Body of pancreas (tissue), 4 donors: ENCODE results near the gene NANOS3. TPM values are rescaled to one million over a fixed set of nuclear protein-coding genes. Genes with fewer than 3 reads are reported as not detected.

Source experiments
- ATAC-seq: fragments of 150-250 bp; one replicate; pipeline ENCODE4 v1.9.1; 2016
- DNase-seq, 4 donors: peaks; one replicate each; pipeline ENCODE4 v3.0.0-alpha.2; 2019
- H3K27ac ChIP-seq, 4 donors: fragments of 200-600 bp; sonication (generic); 1 replicate in 3 of 4; 2 replicates in 1 of 4; pipeline versions ENCODE4 v1.5.1 to v1.6.1; 2016 to 2019; ENCODE audit warnings: mild to moderate bottlenecking in 1 of 4, mixed read lengths in 1 of 4, moderate library complexity in 1 of 4
- H3K27me3 ChIP-seq, 2 donors: fragments of 200-600 bp; sonication (generic); one replicate each; pipeline ENCODE4 v1.6.0; 2016; ENCODE audit warnings: mild to moderate bottlenecking in 1 of 2
- H3K36me3 ChIP-seq, 2 donors: fragments of 200-600 bp; sonication (generic); replicated peaks in 1 of 2; 2 replicates each; pipeline ENCODE4 v1.5.1; 2016; ENCODE audit warnings: low read depth in 2 of 2; ENCODE audit not compliant: insufficient read depth in 1 of 2
- H3K4me1 ChIP-seq: fragments of 200-600 bp; sonication (generic); one replicate; pipeline ENCODE4 v1.6.0; 2016
- H3K4me3 ChIP-seq, 2 donors: fragments of 200-600 bp; sonication (generic); 1 replicate in 1 of 2; 2 replicates in 1 of 2; pipeline ENCODE4 v1.5.1; 2016 to 2019
- H3K9me3 ChIP-seq, 3 donors: fragments of 200-600 bp; sonication (generic); 1 replicate in 2 of 3; 2 replicates in 1 of 3; pipeline ENCODE4 v1.5.1; 2016
- CTCF ChIP-seq, 7 experiments: fragments of 450-650 bp in 4 of 7; fragments of 200-600 bp in 3 of 7; sonication (generic) in 3 of 7; IDR thresholded peaks; one replicate each; pipeline ENCODE4 v1.5.1; 2016 to 2019; ENCODE audit warnings: antibody characterized with exemption in 7 of 7
- POLR2A ChIP-seq, 3 donors: fragments of 450-650 bp; IDR thresholded peaks; one replicate each; pipeline ENCODE4 v1.6.1; 2016; ENCODE audit warnings: antibody characterized with exemption in 3 of 3, mild to moderate bottlenecking in 2 of 3
- WGBS, 2 donors: methylation state at CpG; one replicate each; pipeline ENCODE4 v1.1.5; 2017; 5-methylcytosine and 5-hydroxymethylcytosine counted together
- intact Hi-C: fragments of 100-400 bp; cut with DNase I; formaldehyde crosslinking; loops from one replicate; pipeline ENCODE4 v1.15.1; 2023
- total RNA-seq, 2 donors: library from RNA; depleted of rRNA; stranded (reverse); fragments of >200 nt; gene quantifications; one replicate each; pipeline ENCODE4 v1.1.0, GENCODE V29; 2016

NANOS3 gene
- total RNA-seq, 2 donors from 2014 or later: not detected

GRCh38 chr19:13894552-13894951 lies 17.6 kb downstream of the NANOS3 start:
- intact Hi-C loops: no loop called here
- TF ChIP-seq CTCF (IDR thresholded peaks at IDR 0.05) (no peak), POLR2A (IDR thresholded peaks at IDR 0.05) (no peak)
- Histone ChIP-seq H3K27ac (no peak overlapping the region), H3K9me3 (no peaks in the 10 kb centered on the region), H3K27me3 (no peaks in the 10 kb centered on the region), H3K36me3 (no peaks in the 10 kb centered on the region), H3K4me1 (peaks cover 23% of the 10 kb centered on the region), H3K4me3 (no peak overlapping the region)
- DNase-seq (no peak), ATAC-seq (no peak)
- 74 to 78% methylated on average over 5 of the region's 5 CpGs for WGBS, 2 donors

GRCh38 chr19:13896227-13896626 lies 19.3 kb downstream of the NANOS3 start:
- Histone ChIP-seq H3K36me3 (no peaks in the 10 kb centered on the region), H3K4me3 (no peak overlapping the region), H3K9me3 (no peaks in the 10 kb centered on the region), H3K27ac (no peak overlapping the region), H3K4me1 (peaks cover 27% of the 10 kb centered on the region), H3K27me3 (no peaks in the 10 kb centered on the region)
- TF ChIP-seq POLR2A (IDR thresholded peaks at IDR 0.05) (no peak), CTCF (IDR thresholded peaks at IDR 0.05) (no peak)
- ATAC-seq (no peak), DNase-seq (no peak)
- intact Hi-C loops: no loop called here
- 98% methylated on average over 2 of the region's 2 CpGs for WGBS, 2 donors

GRCh38 chr19:13899393-13899792 lies 22.5 kb downstream of the NANOS3 start:
- no peak for DNase-seq
- intact Hi-C loops: no loop called here
- H3K36me3 ChIP-seq: no peaks in the 10 kb centered on the region
- TF ChIP-seq CTCF (IDR thresholded peaks at IDR 0.05) (no peak), POLR2A (IDR thresholded peaks at IDR 0.05) (no peak)
- peak overlapping the region in 3 of 4 donors; percentile 25 to 62 (median 45) for H3K27ac ChIP-seq
- WGBS, 2 donors: 37 to 59% methylated on average over 8 to 10 of the region's 10 CpGs
- peaks cover 27% of the 10 kb centered on the region for H3K4me1 ChIP-seq
- H3K27me3 ChIP-seq: no peaks in the 10 kb centered on the region
- no peak overlapping the region for H3K4me3 ChIP-seq
- H3K9me3 ChIP-seq: no peaks in the 10 kb centered on the region
- no peak for ATAC-seq

GRCh38 chr19:13899912-13900584 lies 23.1 kb downstream of the NANOS3 start:
- H3K4me1 ChIP-seq: peaks cover 30% of the 10 kb centered on the region
- no peak for DNase-seq
- no peak overlapping the region for H3K4me3 ChIP-seq
- peak overlapping the region in 3 of 4 donors; percentile 29 to 62 (median 45) for H3K27ac ChIP-seq
- intact Hi-C loops: no loop called here
- no peak for ATAC-seq
- no peak for TF ChIP-seq CTCF (IDR thresholded peaks at IDR 0.05)
- WGBS, 2 donors: 56 to 62% methylated on average over 5 of the region's 5 CpGs
- H3K36me3 ChIP-seq: no peaks in the 10 kb centered on the region
- H3K27me3 ChIP-seq: no peaks in the 10 kb centered on the region
- H3K9me3 ChIP-seq: no peaks in the 10 kb centered on the region

- Histone ChIP-seq H3K36me3 (no peaks in the 10 kb centered on the region), H3K9me3 (no peaks in the 10 kb centered on the region), H3K4me3 (no peak overlapping the region), H3K4me1 (peaks cover 40% of the 10 kb centered on the region), H3K27ac (no peak overlapping the region), H3K27me3 (no peaks in the 10 kb centered on the region)
- ATAC-seq: no peak
- intact Hi-C loops: no loop called here
- WGBS, 2 donors: 62 to 68% methylated on average over 4 of the region's 4 CpGs
- peak in 5 of 7 experiments; percentile 14 to 40 (median 21) for TF ChIP-seq CTCF (IDR thresholded peaks at IDR 0.05)
- no peak for TF ChIP-seq POLR2A (IDR thresholded peaks at IDR 0.05)
- no peak for DNase-seq
Observed at GRCh38 chr19:13902993-13903555, 26.1 kb downstream of the NANOS3 start.
